GM12878 (cell line): Measurements from ENCODE around the gene EPOP. TPM values are rescaled to one million over a fixed set of nuclear protein-coding genes. Genes with fewer than 3 reads are reported as not detected.

Experiments used
- ATAC-seq: fragments of 200-7000 bp; cut with Tn5 transposase; 3 replicates; pipeline ENCODE4 v1.9.1; 2020; ENCODE audit warnings: mild to moderate bottlenecking, moderate library complexity
- BruUV-seq: library from RNA; stranded (reverse); fragments of 400-500 nt; replicated peaks from 2 replicates; lab custom pipeline; 2021; lab: Mats Ljungman, UMichigan
- CTCF ChIA-PET: fragments of 300-600 bp; sonication (Branson Sonifier 250); formaldehyde crosslinking; extraction: SDS; loops from one replicate; lab custom pipeline; 2021; ENCODE audit warnings: inconsistent platforms; lab: Yijun Ruan, JAX
- POLR2A ChIA-PET: fragments of 350-600 bp; formaldehyde crosslinking; extraction: SDS; loops from one replicate; lab custom pipeline; 2021; ENCODE audit warnings: inconsistent platforms; lab: Charles Lee
- RAD21 ChIA-PET: fragments of 300-600 bp; sonication (Branson Sonifier 250); formaldehyde crosslinking; loops from one replicate; lab custom pipeline; 2023; ENCODE audit warnings: antibody characterized with exemption; ENCODE audit not compliant: unreplicated experiment; lab: Charles Lee
- SMC1A ChIA-PET: fragments of 300-600 bp; sonication (Branson Sonifier 250); formaldehyde crosslinking; loops from one replicate; lab custom pipeline; 2023; ENCODE audit not compliant: unreplicated experiment, uncharacterized antibody; lab: Charles Lee
- DNase-seq: peaks from one replicate; pipeline ENCODE4 v3.0.0-alpha.2; 2011; ENCODE audit warnings: low read depth, low spot score
- FAIRE-seq: peaks from 3 replicates; lab custom pipeline; 2011; peaks lifted over from hg19 to GRCh38; lab: Jason Lieb, UNC
- H2AFZ ChIP-seq: 2 replicates; pipeline ENCODE4 v1.6.0; 2011; ENCODE audit warnings: low read depth, low read length, control low read depth; ENCODE audit not compliant: control insufficient read depth
- H3K27ac ChIP-seq: 2 replicates; pipeline ENCODE4 v1.5.1; 2011; ENCODE audit warnings: control low read depth; ENCODE audit not compliant: control insufficient read depth, insufficient read depth
- H3K27me3 ChIP-seq, 2 experiments: replicated peaks in 1 of 2; 2 replicates each; pipeline versions ENCODE4 v1.6.0 to v1.6.1; 2011; ENCODE audit warnings: low read length in 1 of 2; ENCODE audit not compliant: control insufficient read depth in 2 of 2, insufficient read depth in 2 of 2
- H3K36me3 ChIP-seq, 2 experiments: 2 replicates each; pipeline ENCODE4 v1.5.1; 2011; ENCODE audit warnings: low read length in 1 of 2; ENCODE audit not compliant: control insufficient read depth in 2 of 2, insufficient read depth in 2 of 2
- H3K4me1 ChIP-seq: 2 replicates; pipeline ENCODE4 v1.6.1; 2011; ENCODE audit warnings: mild to moderate bottlenecking, low read length, moderate library complexity, mixed read lengths; ENCODE audit not compliant: control insufficient read depth, insufficient read depth
- H3K4me2 ChIP-seq: 2 replicates; pipeline ENCODE4 v1.6.0; 2011; ENCODE audit warnings: control low read depth; ENCODE audit not compliant: control insufficient read depth, insufficient read depth
- H3K4me3 ChIP-seq: fragments of 200-600 bp; sonication (generic); 2 replicates; pipeline ENCODE4 v1.5.1; 2016
- H3K79me2 ChIP-seq: 2 replicates; pipeline ENCODE4 v1.6.0; 2011; ENCODE audit warnings: low read length; ENCODE audit not compliant: control insufficient read depth, insufficient read depth
- H3K9ac ChIP-seq: 2 replicates; pipeline ENCODE4 v1.8.0; 2011; ENCODE audit warnings: low read length, control low read depth, mixed read lengths; ENCODE audit not compliant: control insufficient read depth, insufficient read depth
- H3K9me3 ChIP-seq: replicated peaks from 3 replicates; pipeline ENCODE4 v1.5.1; 2011; ENCODE audit warnings: mild to moderate bottlenecking, low read length; ENCODE audit not compliant: control insufficient read depth, insufficient read depth
- H4K20me1 ChIP-seq: 2 replicates; pipeline ENCODE4 v1.6.0; 2011; ENCODE audit not compliant: control insufficient read depth, insufficient read depth
- BHLHE40 ChIP-seq, 2 experiments: fragments of 450-650 bp in 1 of 2; IDR thresholded peaks; 2 replicates each; pipeline ENCODE4 v1.6.1; 2011 to 2017; ENCODE audit warnings: low read depth in 2 of 2, borderline replicate concordance in 1 of 2, improper control_type of control experiment in 1 of 2, low read length in 1 of 2, mild to moderate bottlenecking in 1 of 2
- ESRRA ChIP-seq: IDR thresholded peaks from 2 replicates; pipeline ENCODE4 v1.6.1; 2012; ENCODE audit warnings: mild to moderate bottlenecking, low read length, improper control_type of control experiment
- NFYB ChIP-seq: IDR thresholded peaks from 2 replicates; pipeline ENCODE4 v1.6.1; 2011; ENCODE audit warnings: low read depth, mild to moderate bottlenecking, low read length, improper control_type of control experiment, moderate library complexity; ENCODE audit not compliant: insufficient read depth
- NR2F1 ChIP-seq: fragments of 450-650 bp; conservative IDR thresholded peaks from 2 replicates; pipeline ENCODE4 v1.6.1; 2017; ENCODE audit warnings: mild to moderate bottlenecking
- RBBP5 ChIP-seq: fragments of 200-600 bp; sonication (generic); conservative IDR thresholded peaks from 2 replicates; pipeline ENCODE4 v1.6.1; 2016
- SPI1 ChIP-seq: IDR thresholded peaks from 2 replicates; pipeline ENCODE4 v1.6.1; 2011; ENCODE audit warnings: low read depth, mild to moderate bottlenecking, low read length, moderate library complexity, borderline replicate concordance; ENCODE audit not compliant: insufficient read depth
- STAT1 ChIP-seq: fragments of 450-650 bp; conservative IDR thresholded peaks from 2 replicates; pipeline ENCODE4 v1.6.1; 2014; ENCODE audit warnings: antibody characterized with exemption, mild to moderate bottlenecking
- WGBS: methylation state at CpG from one replicate; pipeline ENCODE4 v1.1.6; 2016; ENCODE audit warnings: low lambda C conversion rate; ENCODE audit not compliant: insufficient replicate concordance, insufficient coverage; ENCODE audit errors: missing lambda C conversion rate; 5-methylcytosine and 5-hydroxymethylcytosine counted together
- in situ Hi-C: fragments of 300-500 bp; cut with MboI; formaldehyde crosslinking; loops from 9 replicates; pipeline ENCODE4 v1.14.3; 2018; ENCODE audit warnings: mixed read lengths
- intact Hi-C: fragments of 100-400 bp; cut with micrococcal nuclease; formaldehyde crosslinking; loops from one replicate; pipeline ENCODE4 v1.14.2; 2022; ENCODE audit not compliant: unreplicated experiment
- polyA plus RNA-seq, 11 experiments: library from polyadenylated mRNA; depleted of rRNA in 4 of 11; unstranded in 6 of 11; stranded (reverse) in 5 of 11; fragments of >200 nt; fragmentation: Nextera tagmentation in 4 of 11; fragmentation: Illumina TruSeq in 1 of 11; extraction: Ambion mirVana in 4 of 11; extraction: Trizol in 1 of 11; gene quantifications; 1 replicate in 1 of 11; 2 replicates in 10 of 11; pipeline versions ENCODE4 v1.2.1 to v1.2.3, GENCODE V29; 2011 to 2016; ENCODE audit warnings: inconsistent platforms in 2 of 11, missing spikeins in 2 of 11, low read depth in 1 of 11
- total RNA-seq, 4 experiments: library from RNA; depleted of rRNA in 3 of 4; stranded (reverse); fragments of >200 nt in 3 of 4; fragmentation: Illumina TruSeq in 1 of 4; extraction: Trizol in 1 of 4; gene quantifications; 2 replicates each; pipeline versions ENCODE4 v1.2.1 to v1.2.3, GENCODE V29; 2013 to 2021
- TF ChIP-seq, protein P1 (sequence below): fragments of 150-350 bp; IDR thresholded peaks from 2 replicates; pipeline ENCODE4 v1.6.1; 2016; ENCODE audit warnings: low read depth, low read length
- TF ChIP-seq, protein P2 (sequence below): IDR thresholded peaks from 2 replicates; pipeline ENCODE4 v1.6.1; 2012; ENCODE audit warnings: low read depth, low read length, improper control_type of control experiment
- TF ChIP-seq, protein P3 (sequence below): fragments of 450-650 bp; IDR thresholded peaks from 2 replicates; pipeline ENCODE4 v1.6.1; 2016; ENCODE audit warnings: mild to moderate bottlenecking

Gene EPOP
- total and polyA plus RNA-seq, 10 of the 15 experiments (the other 5 are each of a cell fraction or from before 2014, with no cell fraction given) = 0.53 to 9.0 (median 3.7) TPM

DNA sequence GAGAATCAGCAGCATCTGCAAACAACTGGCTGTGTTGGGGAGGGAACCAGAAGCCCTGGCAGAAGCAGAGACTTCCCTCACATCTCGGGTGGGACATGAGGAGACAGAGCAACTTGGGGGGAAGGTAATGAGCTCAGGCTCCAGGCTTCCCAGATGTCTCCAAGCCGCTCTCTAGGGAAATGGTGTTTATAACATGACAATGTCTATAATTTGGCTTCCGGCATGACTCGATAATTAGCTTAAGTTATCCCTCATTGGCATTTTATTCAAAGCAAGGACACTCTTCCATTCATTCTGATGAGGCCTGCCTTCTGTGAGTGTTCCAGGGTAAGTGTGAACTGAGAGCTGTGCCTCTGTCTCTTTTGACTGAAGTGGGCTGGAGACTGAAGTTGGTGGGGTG is 15.6 kb upstream of the EPOP start:
- ATAC-seq (no peak), FAIRE-seq (no peak), DNase-seq (no peak)
- SMC1A ChIA-PET = interaction anchor here (1.1 to 1.8 kb wide), 5 partner anchors 8 to 15 kb away, joined by 3 to 5 read pairs (median 4); no protein-coding TSS in a partner anchor
- H3K36me3 ChIP-seq = no peaks in the 10 kb centered on the region
- in situ Hi-C loops (no loop called here), intact Hi-C loops (no loop called here)
- CTCF ChIA-PET = interaction anchor here (1.1 to 4.0 kb wide), 2 partner anchors 13 to 41 kb away, joined by 5 to 15 read pairs; partner anchors contain the start of gene CISD3
- POLR2A ChIA-PET = interaction anchor here (0.5 to 0.6 kb wide), 2 partner anchors 33 to 344 kb away, joined by 3 to 4 read pairs; no protein-coding TSS in a partner anchor
- H3K4me2 ChIP-seq = no peak overlapping the region
- H3K79me2 ChIP-seq = no peaks in the 10 kb centered on the region
- BruUV-seq = no TSS peak
- H3K9me3 ChIP-seq = no peaks in the 10 kb centered on the region
- no peak overlapping the region for H3K27ac ChIP-seq
- no peak overlapping the region for H2AFZ ChIP-seq
- H3K4me1 ChIP-seq = no peaks in the 10 kb centered on the region; the same call in 1 of the 2 replicates
- RAD21 ChIA-PET = interaction anchor here (0.9 kb wide), 1 partner anchor 14 kb away, joined by 3 read pairs; no protein-coding TSS in a partner anchor
- WGBS = 69% methylated on average over 4 of the region's 4 CpGs
- no peaks in the 10 kb centered on the region for H3K27me3 ChIP-seq
- TF ChIP-seq SPI1 (no peak), ESRRA (no peak), RBBP5 (no peak), NR2F1 (no peak), NFYB (no peak)
- no peaks in the 10 kb centered on the region for H4K20me1 ChIP-seq
- no peak overlapping the region for H3K9ac ChIP-seq
- H3K4me3 ChIP-seq = no peak overlapping the region

DNA sequence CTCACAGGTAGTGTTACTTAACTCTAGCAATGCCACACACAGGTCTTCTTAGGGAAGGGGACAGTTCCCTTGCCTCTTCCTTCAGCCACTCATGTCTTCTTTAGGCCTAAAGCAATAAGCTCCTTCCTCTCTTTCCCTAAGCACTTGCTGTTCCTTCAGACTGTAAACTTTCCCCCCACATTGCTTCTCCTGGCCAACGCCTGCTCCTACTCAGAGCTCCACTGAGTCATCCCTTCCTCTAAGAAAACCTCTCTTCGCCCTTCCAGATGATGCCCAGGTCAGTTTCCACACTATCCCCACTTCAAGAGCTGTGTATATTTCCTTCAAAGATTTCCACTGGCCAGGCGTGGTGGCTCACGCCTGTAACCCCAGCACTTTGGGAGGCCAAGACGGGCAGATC is 12.5 kb upstream of the EPOP start:
- ChIA-PET POLR2A (interaction anchor here (0.7 to 1.4 kb wide), 3 partner anchors 10 to 171 kb away, joined by 4 to 8 read pairs (median 7); no protein-coding TSS in a partner anchor), RAD21 (no interaction called here)
- TF ChIP-seq, protein P1, sequence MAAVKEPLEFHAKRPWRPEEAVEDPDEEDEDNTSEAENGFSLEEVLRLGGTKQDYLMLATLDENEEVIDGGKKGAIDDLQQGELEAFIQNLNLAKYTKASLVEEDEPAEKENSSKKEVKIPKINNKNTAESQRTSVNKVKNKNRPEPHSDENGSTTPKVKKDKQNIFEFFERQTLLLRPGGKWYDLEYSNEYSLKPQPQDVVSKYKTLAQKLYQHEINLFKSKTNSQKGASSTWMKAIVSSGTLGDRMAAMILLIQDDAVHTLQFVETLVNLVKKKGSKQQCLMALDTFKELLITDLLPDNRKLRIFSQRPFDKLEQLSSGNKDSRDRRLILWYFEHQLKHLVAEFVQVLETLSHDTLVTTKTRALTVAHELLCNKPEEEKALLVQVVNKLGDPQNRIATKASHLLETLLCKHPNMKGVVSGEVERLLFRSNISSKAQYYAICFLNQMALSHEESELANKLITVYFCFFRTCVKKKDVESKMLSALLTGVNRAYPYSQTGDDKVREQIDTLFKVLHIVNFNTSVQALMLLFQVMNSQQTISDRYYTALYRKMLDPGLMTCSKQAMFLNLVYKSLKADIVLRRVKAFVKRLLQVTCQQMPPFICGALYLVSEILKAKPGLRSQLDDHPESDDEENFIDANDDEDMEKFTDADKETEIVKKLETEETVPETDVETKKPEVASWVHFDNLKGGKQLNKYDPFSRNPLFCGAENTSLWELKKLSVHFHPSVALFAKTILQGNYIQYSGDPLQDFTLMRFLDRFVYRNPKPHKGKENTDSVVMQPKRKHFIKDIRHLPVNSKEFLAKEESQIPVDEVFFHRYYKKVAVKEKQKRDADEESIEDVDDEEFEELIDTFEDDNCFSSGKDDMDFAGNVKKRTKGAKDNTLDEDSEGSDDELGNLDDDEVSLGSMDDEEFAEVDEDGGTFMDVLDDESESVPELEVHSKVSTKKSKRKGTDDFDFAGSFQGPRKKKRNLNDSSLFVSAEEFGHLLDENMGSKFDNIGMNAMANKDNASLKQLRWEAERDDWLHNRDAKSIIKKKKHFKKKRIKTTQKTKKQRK = no peak
- TF ChIP-seq, protein P2, sequence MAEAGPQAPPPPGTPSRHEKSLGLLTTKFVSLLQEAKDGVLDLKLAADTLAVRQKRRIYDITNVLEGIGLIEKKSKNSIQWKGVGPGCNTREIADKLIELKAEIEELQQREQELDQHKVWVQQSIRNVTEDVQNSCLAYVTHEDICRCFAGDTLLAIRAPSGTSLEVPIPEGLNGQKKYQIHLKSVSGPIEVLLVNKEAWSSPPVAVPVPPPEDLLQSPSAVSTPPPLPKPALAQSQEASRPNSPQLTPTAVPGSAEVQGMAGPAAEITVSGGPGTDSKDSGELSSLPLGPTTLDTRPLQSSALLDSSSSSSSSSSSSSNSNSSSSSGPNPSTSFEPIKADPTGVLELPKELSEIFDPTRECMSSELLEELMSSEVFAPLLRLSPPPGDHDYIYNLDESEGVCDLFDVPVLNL = no peak
- no peak for TF ChIP-seq STAT1
- TF ChIP-seq, protein P3, sequence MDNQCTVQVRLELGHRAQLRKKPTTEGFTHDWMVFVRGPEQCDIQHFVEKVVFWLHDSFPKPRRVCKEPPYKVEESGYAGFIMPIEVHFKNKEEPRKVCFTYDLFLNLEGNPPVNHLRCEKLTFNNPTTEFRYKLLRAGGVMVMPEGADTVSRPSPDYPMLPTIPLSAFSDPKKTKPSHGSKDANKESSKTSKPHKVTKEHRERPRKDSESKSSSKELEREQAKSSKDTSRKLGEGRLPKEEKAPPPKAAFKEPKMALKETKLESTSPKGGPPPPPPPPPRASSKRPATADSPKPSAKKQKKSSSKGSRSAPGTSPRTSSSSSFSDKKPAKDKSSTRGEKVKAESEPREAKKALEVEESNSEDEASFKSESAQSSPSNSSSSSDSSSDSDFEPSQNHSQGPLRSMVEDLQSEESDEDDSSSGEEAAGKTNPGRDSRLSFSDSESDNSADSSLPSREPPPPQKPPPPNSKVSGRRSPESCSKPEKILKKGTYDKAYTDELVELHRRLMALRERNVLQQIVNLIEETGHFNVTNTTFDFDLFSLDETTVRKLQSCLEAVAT = no peak
- TF ChIP-seq BHLHE40 (IDR thresholded peaks at IDR 0.05; ENCODE audit: borderline replicate concordance in 1 of 2, low read depth in 2 of 2, low read length in 1 of 2) = no peak

More for the DNA sequence above, 12.5 kb upstream of the EPOP start:
- DNase-seq (no peak), ATAC-seq (no peak), FAIRE-seq (no peak)
- BruUV-seq = no TSS peak
- Histone ChIP-seq H3K27me3 (no peaks in the 10 kb centered on the region), H3K36me3 (no peaks in the 10 kb centered on the region), H4K20me1 (no peaks in the 10 kb centered on the region), H3K9me3 (no peaks in the 10 kb centered on the region), H3K4me1 (no peaks in the 10 kb centered on the region), H3K4me2 (no peak overlapping the region), H3K4me3 (no peak overlapping the region), H3K9ac (no peak overlapping the region), H2AFZ (no peak overlapping the region), H3K79me2 (no peaks in the 10 kb centered on the region), H3K27ac (no peak overlapping the region)
- SMC1A ChIA-PET = interaction anchor here (0.8 to 2.2 kb wide), 5 partner anchors 10 to 251 kb away, joined by 3 to 5 read pairs (median 4); partner anchors contain the start of gene EPOP
- in situ Hi-C loops = no loop called here
- CTCF ChIA-PET = interaction anchor here (1.1 to 1.6 kb wide), 2 partner anchors 10 to 48 kb away, joined by 3 to 7 read pairs; no protein-coding TSS in a partner anchor
- WGBS = 76% methylated on average over 5 of the region's 5 CpGs
- intact Hi-C loops = no loop called here
